Pancreas (tissue), 10 donors: ENCODE data around the gene ANKRD33B. TPM values are rescaled to one million over a fixed set of nuclear protein-coding genes. Genes with fewer than 3 reads are reported as not detected.

ENCODE experiments used
- ATAC-seq, 4 donors: fragments of 200-7000 bp; cut with Tn5 transposase; one replicate each; pipeline versions ENCODE4 v1.8.0 to v1.9.1; 2020; ENCODE audit warnings: mild to moderate bottlenecking in 4 of 4, moderate library complexity in 4 of 4
- DNase-seq, 6 donors: peaks; one replicate each; pipeline ENCODE4 v3.0.0-alpha.2; 2020
- FAIRE-seq: peaks from 2 replicates; lab custom pipeline; 2012; peaks lifted over from hg19 to GRCh38; lab: Jason Lieb, UNC
- H3K27ac ChIP-seq, 4 donors: fragments of 200-600 bp; sonication (generic); 1 replicate in 3 of 4; 2 replicates in 1 of 4; pipeline versions ENCODE4 v1.5.0 to v1.8.0; 2020
- H3K27me3 ChIP-seq, 4 donors: fragments of 200-600 bp; one replicate each; pipeline ENCODE4 v1.8.0; 2021
- H3K36me3 ChIP-seq, 3 donors: fragments of 200-600 bp; sonication (generic) in 1 of 3; one replicate each; pipeline versions ENCODE4 v1.5.0 to v1.8.0; 2020 to 2021
- H3K4me1 ChIP-seq, 3 donors: fragments of 200-600 bp; one replicate each; pipeline ENCODE4 v1.8.0; 2021
- H3K4me3 ChIP-seq, 4 donors: fragments of 200-600 bp; sonication (generic) in 2 of 4; one replicate each; pipeline versions ENCODE4 v1.5.0 to v1.8.0; 2020 to 2021
- H3K9me3 ChIP-seq, 4 donors: fragments of 200-600 bp; one replicate each; pipeline ENCODE4 v1.8.0; 2021
- WGBS, 2 donors: extraction: QIAGEN DNeasy Blood & Tissue Kit; methylation state at CpG; one replicate each; pipeline ENCODE4 v1.1.7; 2013; 5-methylcytosine and 5-hydroxymethylcytosine counted together
- intact Hi-C, 3 donors: fragments of 100-400 bp; cut with DNase I; formaldehyde crosslinking; loops; one replicate each; pipeline versions ENCODE4 v1.11.1 to v1.14.2; 2022
- polyA plus RNA-seq, 2 donors: library from polyadenylated mRNA; stranded (reverse); fragments of 200-250 nt; gene quantifications; one replicate each; pipeline ENCODE4 v1.2.3, GENCODE V29; 2013
- total RNA-seq, 6 donors: library from RNA; stranded (reverse); fragmentation: NEBNext Ultra II Directional in 4 of 6; extraction: Animal tissue kit (Norgen Biotek cat#: 25700) in 4 of 6; gene quantifications; one replicate each; pipeline versions ENCODE4 v1.2.1 to v1.2.4, GENCODE V29; 2021 to 2023
- TF ChIP-seq, protein P1 (sequence below), 4 donors: fragments of 200-600 bp; sonication (generic) in 3 of 4; IDR thresholded peaks; one replicate each; pipeline versions ENCODE4 v1.5.0 to v1.8.0; 2021; ENCODE audit warnings: antibody characterized with exemption in 4 of 4
- donor health status: healthy with polysubstance abuse.
- donor health status: DM: no; HTN: no; CAD: no; lungs with moderate emphysema.
- donor health status: DM: no; HTN: no; CAD: no.
- donor health status: control.
- donor health status: control.
- donor health status: Bipolar disorder and iron deficiency.
- donor health status: DM: yes; HTN: yes; CAD: no.
- donor health status: DM: no; HTN: no; CAD: no.
- donor health status: DM: no; HTN: no; CAD: no.
- donor health status: DM: yes; HTN: yes; CAD: no.

Gene ANKRD33B
- total and polyA plus RNA-seq, 8 donors = 0.57 to 2.7 (median 1.1) TPM

DNA sequence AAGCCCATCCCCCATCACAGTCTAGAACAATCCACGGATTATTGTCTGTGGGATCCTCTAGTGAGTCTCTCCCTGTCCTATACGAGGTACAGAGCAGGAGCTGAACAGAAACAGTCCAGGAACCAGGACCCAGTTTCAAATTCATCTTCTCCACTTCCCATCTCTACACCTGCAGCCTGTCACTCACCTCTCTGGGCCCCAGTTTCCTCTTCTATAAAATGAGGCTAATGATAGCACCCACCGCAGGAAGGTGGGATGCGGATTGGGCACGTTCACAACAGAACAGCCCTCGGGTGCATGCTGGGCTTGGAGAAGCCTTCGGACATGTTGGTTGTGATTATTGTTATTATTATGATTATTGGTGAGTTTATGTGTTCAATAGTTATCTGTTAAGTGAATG, 78.5 kb downstream of the ANKRD33B start:
- TF ChIP-seq, protein P1, sequence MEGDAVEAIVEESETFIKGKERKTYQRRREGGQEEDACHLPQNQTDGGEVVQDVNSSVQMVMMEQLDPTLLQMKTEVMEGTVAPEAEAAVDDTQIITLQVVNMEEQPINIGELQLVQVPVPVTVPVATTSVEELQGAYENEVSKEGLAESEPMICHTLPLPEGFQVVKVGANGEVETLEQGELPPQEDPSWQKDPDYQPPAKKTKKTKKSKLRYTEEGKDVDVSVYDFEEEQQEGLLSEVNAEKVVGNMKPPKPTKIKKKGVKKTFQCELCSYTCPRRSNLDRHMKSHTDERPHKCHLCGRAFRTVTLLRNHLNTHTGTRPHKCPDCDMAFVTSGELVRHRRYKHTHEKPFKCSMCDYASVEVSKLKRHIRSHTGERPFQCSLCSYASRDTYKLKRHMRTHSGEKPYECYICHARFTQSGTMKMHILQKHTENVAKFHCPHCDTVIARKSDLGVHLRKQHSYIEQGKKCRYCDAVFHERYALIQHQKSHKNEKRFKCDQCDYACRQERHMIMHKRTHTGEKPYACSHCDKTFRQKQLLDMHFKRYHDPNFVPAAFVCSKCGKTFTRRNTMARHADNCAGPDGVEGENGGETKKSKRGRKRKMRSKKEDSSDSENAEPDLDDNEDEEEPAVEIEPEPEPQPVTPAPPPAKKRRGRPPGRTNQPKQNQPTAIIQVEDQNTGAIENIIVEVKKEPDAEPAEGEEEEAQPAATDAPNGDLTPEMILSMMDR (IDR thresholded peaks at IDR 0.05) = no peak
- no peaks in the 10 kb centered on the region for H3K9me3 ChIP-seq
- no peaks in the 10 kb centered on the region for H3K27me3 ChIP-seq
- ATAC-seq = no peak
- intact Hi-C loops = no loop called here
- DNase-seq = no peak
- H3K4me1 ChIP-seq = no peaks in the 10 kb centered on the region
- no peak overlapping the region for H3K4me3 ChIP-seq
- no peaks in the 10 kb centered on the region for H3K36me3 ChIP-seq
- FAIRE-seq = no peak
- no peak overlapping the region for H3K27ac ChIP-seq
- WGBS, 2 donors = 57 to 62% methylated on average over 7 of the region's 7 CpGs

DNA sequence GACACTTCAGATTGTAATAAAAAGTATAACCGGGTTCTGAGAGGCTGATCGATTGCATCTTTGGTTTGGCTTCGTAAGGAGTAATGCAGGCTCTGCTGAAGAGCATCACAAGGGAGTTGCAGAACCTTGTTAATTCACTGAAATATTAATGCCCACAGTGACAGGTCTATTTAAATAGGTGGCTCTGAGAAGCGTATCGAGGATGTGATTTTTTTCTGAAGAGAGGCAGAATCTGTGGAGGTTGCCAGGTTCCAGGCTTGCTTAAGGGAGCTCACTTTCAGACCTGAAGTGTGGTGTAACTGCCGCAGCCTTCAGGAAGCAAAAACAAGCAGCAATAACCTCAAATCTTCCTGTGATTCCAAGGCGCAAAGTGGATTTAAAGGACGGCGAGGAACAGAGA, 80.3 kb downstream of the ANKRD33B start:
- Histone ChIP-seq H3K36me3 (no peaks in the 10 kb centered on the region), H3K27ac (no peak overlapping the region), H3K27me3 (peaks cover 0 to 2% (median 0%) of the 10 kb centered on the region in 4 donors), H3K4me3 (no peak overlapping the region), H3K9me3 (no peaks in the 10 kb centered on the region), H3K4me1 (no peaks in the 10 kb centered on the region)
- TF ChIP-seq, protein P1 (IDR thresholded peaks at IDR 0.05) = no peak
- no peak for DNase-seq
- WGBS, 2 donors = 56 to 57% methylated on average over 9 of the region's 9 CpGs
- intact Hi-C loops = no loop called here
- ATAC-seq = no peak
- no peak for FAIRE-seq

DNA sequence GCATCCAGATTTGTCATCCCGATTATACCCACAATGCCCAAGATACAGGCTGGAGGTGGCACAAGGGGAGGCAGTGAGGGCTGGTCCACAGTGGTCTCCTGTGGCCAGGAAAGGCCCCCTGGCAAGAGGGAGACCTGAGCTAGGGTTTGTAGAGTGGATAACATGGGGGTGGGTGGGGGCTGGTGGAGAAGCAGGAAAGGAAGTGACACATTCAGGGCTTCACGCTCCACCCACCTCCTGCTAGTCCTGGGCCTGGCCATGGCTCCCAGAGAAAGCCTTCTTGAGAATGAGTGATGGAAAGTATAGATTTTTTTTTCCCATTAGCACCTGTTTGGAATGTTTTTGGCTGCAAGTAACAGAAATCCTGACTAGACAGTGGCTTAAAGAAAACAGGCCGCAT, 81.3 kb downstream of the ANKRD33B start:
- DNase-seq (no peak), ATAC-seq (no peak), FAIRE-seq (no peak)
- TF ChIP-seq, protein P1 (IDR thresholded peaks at IDR 0.05) = no peak
- H3K9me3 ChIP-seq = no peaks in the 10 kb centered on the region
- intact Hi-C loops = no loop called here
- H3K36me3 ChIP-seq = no peaks in the 10 kb centered on the region
- H3K4me1 ChIP-seq = no peaks in the 10 kb centered on the region
- no peak overlapping the region for H3K27ac ChIP-seq
- WGBS, 2 donors = 87 to 89% methylated on average over 3 of the region's 3 CpGs
- no peak overlapping the region for H3K4me3 ChIP-seq
- peaks cover 0 to 11% (median 0%) of the 10 kb centered on the region in 4 donors for H3K27me3 ChIP-seq

DNA sequence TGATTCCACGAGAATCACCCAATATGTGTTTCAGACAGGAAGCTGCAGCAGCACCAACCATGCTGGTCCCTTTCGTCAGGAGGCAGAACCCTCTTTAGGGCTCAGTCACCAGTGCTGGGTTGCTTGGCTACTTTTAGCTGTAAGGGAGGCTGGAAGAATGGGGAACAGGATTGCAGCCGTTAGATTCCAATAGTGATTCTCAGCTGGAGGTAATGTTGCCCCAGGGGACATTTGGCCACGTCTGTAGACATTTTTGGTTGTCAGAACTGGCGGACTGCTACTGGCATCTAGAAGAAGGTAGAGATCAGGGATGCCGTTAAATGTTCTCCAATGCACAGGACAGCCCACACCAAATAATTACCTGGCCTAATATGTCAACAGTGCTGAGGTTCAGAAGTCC, 81.8 kb downstream of the ANKRD33B start:
- no peaks in the 10 kb centered on the region for H3K9me3 ChIP-seq
- ATAC-seq = no peak
- H3K27me3 ChIP-seq = peaks cover 0 to 11% (median 0%) of the 10 kb centered on the region in 4 donors
- no peak for FAIRE-seq
- DNase-seq = no peak
- WGBS, 2 donors = 65 to 70% methylated on average over 6 of the region's 6 CpGs
- TF ChIP-seq, protein P1 (IDR thresholded peaks at IDR 0.05) = no peak
- H3K27ac ChIP-seq = no peak overlapping the region
- H3K36me3 ChIP-seq = no peaks in the 10 kb centered on the region
- H3K4me3 ChIP-seq = no peak overlapping the region
- H3K4me1 ChIP-seq = no peaks in the 10 kb centered on the region
- intact Hi-C loops = no loop called here

DNA sequence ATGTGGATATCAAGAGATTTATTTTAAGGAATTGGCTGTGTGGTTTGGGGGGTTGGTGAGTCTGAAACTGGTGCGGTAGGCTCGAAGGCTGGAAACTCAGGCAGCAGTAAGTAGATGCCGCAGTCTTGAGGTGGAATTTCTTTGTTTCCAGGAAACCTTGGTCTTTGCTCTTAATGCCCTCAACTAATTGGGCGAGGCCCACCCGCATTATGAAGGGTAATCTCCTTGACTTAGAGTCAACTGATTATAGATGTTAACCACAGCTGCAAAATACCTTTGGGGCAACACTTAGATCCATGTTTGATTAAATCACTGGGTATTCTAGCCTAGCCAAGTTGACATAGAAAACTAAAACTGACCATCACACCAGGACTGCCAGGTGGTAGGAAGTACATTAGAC, 83.8 kb downstream of the ANKRD33B start:
- TF ChIP-seq, protein P1 (IDR thresholded peaks at IDR 0.05) = no peak
- intact Hi-C loops = no loop called here
- peaks cover 0 to 11% (median 0%) of the 10 kb centered on the region in 4 donors for H3K27me3 ChIP-seq
- H3K27ac ChIP-seq = no peak overlapping the region
- WGBS, 2 donors = 97% methylated on average over 5 of the region's 5 CpGs
- DNase-seq (no peak), FAIRE-seq (no peak), ATAC-seq (no peak)
- no peaks in the 10 kb centered on the region for H3K36me3 ChIP-seq
- no peaks in the 10 kb centered on the region for H3K4me1 ChIP-seq
- no peaks in the 10 kb centered on the region for H3K9me3 ChIP-seq
- H3K4me3 ChIP-seq = no peak overlapping the region
